AML-193 (cell line): ENCODE results near the gene MAP7D1.
A peak's percentile ranks its signal among the peaks of the same experiment; 100 is the strongest.

Source experiments
- DNase-seq, 2 experiments: peaks; one replicate each; lab custom pipeline; 2025; lab: John Stamatoyannopoulos, UW

Gene MAP7D1

DNA sequence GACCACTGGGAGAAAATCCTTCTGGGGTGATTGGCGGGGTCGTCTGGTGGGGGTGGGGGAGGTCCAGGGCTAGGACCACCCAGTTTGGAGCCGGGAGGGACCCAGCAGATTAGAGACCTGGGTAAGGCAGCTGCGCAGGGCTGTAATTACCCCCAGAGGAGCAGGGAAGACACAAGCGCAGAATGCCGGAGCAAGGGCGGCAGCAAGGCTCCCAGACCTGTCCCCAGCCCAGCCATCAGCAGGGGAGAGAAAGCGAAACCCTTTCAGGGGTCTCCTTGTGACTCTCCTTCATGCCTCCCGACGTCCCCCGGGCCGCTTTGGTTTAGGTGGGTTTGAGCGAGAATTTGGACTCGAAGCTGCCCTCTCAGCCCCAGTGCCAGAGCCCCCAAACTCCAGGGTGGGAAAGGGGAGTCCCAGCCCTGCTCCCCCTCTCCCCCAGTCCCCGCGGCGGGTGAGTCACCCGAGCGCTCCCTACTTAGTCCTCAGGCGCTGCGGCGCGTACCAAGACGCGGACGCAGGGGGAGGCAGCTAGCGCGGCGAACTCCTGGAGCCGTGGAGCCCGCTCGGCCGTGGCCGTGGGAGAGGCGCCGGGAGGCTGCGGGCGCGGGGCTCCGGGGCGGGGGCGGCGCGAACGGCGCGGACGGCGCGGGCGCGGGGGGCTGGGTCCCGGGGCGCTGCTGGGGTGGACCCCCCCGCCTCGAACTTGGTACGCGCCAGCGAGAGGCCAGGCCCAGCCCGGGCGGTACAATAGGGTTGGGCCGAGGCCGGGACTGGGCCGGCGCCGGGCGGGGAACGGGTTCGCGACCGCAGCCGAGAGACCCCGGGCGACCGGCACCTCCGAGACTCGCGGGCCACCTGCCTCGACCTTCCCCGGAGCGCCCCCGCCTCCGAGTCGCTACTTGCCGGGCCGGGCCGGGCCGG is at the start of gene MAP7D1:
Gene MAP7D1 (plus strand): TSS at position 753 of the 921 bp plus-strand sequence. CDS start 258 bp downstream, outside the sequence.
- peak; percentile 51 to 54 for DNase-seq

- DNase-seq, result no peak
Measured at GRCh38 chr1:36106269-36106668, 49.7 kb upstream of the MAP7D1 start.

- no peak for DNase-seq
Measured at GRCh38 chr1:36107394-36107793, 48.6 kb upstream of the MAP7D1 start.

DNA sequence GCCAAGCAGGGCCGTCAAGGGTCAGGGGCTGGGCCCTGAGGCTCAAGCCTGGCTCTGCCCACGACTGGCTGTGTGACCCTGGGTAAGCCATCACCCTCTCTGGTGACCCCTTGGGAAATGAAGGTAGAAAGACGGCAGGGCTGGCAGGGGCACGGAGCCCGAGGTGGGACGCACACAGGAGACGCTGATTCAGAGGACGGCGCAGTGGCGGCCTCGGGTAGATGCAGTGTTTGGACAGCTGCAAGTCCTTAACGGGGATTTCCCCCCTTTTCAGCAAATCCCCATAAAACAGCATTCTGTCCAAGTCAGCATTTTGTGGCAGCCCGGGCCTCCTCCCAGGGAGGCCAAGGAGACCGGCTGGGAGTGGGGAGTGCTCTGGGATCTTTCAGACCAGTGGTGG is 47.6 kb upstream of the MAP7D1 start:
- DNase-seq, result no peak

DNA sequence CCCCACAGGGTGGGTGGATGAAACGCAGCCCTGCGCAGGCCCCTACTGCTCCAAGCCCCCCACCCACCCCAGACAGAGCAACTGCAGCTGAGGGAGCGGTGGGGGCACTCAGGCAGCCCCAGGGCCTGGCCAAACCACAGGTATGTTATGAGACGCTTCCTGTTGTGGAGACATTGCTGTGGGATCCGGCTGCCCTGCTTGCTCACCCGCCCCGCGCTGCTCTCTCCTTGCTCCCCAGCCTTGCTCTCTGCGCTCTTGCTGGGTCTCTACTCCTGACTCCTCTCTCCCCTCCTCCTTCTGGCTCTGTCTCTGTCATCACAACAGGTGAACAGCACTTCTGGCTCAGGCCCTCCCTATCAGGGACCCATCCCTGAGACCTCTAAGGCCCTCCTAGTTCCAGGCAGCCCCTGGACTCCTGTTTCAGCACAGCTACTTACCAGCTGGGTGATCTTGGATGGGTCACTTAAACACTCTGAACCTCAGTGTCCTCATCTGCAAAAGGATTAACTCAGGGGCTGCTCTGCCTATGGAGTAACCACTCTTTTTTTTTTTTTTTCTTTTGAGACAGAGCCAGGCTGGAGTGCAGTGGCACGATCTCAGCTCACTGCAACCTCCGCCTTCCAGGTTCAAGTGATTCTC is 46.8 kb upstream of the MAP7D1 start:
- DNase-seq, result no peak

GRCh38 chr1:36111151-36111550 is 44.8 kb upstream of the MAP7D1 start:
- DNase-seq, result no peak

DNA sequence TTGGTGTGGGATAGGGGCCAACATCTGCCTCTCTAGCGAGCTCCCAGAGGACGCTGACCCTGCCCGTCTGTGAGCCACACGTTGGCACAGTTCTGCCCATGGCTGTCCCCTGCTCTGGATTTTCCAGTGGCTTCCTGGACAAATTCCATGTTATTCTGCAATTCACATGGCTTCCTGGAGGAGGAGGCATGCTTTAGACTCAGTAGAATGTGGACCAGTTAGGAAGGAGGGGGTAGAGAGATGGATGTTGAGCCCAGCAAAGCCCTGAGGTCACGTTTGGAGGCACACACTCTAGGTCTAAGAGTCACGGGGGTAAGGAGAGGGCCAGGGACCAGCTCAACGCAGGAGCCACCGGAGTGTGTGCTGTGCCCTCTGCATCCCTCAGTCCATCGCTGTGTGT is 43.1 kb upstream of the MAP7D1 start:
- DNase-seq, result no peak

GRCh38 chr1:36114371-36114770 is 41.6 kb upstream of the MAP7D1 start:
- no peak for DNase-seq

- no peak for DNase-seq
Measured at GRCh38 chr1:36115200-36115669, 40.7 kb upstream of the MAP7D1 start.

- peak; percentile 29 to 30 for DNase-seq
Measured at GRCh38 chr1:36115931-36116330, 40.0 kb upstream of the MAP7D1 start.

- no peak for DNase-seq
Measured at GRCh38 chr1:36116901-36117300, 39.1 kb upstream of the MAP7D1 start.

GRCh38 chr1:36118447-36119204 is 37.3 kb upstream of the MAP7D1 start:
- no peak for DNase-seq

- no peak for DNase-seq
Measured at GRCh38 chr1:36119456-36119855, 36.5 kb upstream of the MAP7D1 start.

- no peak for DNase-seq
Measured at GRCh38 chr1:36122062-36123030, 33.6 kb upstream of the MAP7D1 start.

GRCh38 chr1:36123356-36123755 is 32.6 kb upstream of the MAP7D1 start:
- DNase-seq, result no peak

DNA sequence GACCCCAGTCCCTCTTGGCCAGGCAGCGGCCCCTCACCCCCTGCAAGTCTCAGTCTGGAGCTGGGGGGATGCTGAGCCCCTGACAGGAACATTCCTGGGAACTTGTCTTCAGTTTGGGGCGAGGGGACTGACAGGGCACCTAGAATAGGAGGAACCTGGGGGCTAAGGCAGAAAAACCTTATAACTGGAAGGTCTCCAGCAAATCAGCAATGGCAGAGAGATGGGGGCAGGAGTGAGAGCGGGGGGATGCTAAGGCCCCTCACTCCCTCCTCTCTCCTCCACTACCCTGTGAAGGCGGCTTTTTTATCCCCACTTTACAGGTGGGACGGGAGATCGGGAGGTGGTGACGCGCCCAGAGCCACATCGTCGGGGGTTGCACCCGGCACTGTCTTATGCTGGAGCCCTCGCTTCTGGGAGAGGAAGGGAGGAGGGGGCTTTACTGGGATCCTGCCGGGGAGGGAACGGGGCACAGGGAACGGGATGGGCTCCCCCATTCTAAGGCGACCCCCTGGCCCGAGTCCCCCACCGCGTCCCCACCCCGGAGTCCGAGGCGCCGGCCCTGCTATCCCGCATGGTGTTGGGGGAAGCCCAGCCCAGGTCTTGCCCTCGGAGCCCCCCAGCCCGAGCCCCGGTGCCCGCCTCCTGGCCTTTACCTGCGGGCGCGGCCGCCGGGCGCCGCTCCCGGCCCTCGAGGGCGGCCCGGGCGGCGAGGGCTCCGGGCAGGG is 31.4 kb upstream of the MAP7D1 start:
- no peak for DNase-seq

GRCh38 chr1:36125129-36125991 is 30.6 kb upstream of the MAP7D1 start, which contains the start of gene COL8A2:
COL8A2 (minus strand) TSS chr1:36125222; CDS start chr1:36100242, 24,980 bp downstream.
- no peak for DNase-seq

GRCh38 chr1:36126005-36126716 is 29.8 kb upstream of the MAP7D1 start:
- no peak for DNase-seq
